Nephron (organoid): ENCODE results near the gene HEATR5B.
"Not testable (repeated sequence)": the region's sequence is repeated elsewhere in the genome, so short reads cannot be mapped to it uniquely, and the experiment has no call there.

ENCODE experiments used
- H3K27ac Mint-ChIP-seq, 3 experiments: 2 replicates each; pipeline ENCODE4 v1.8.0; 2020; ENCODE audit warnings: mixed read lengths in 3 of 3, mild to moderate bottlenecking in 2 of 3, moderate library complexity in 1 of 3
- H3K27me3 Mint-ChIP-seq: 2 replicates; pipeline ENCODE4 v1.8.0; 2021; ENCODE audit warnings: low read depth, mild to moderate bottlenecking, moderate library complexity, mixed read lengths
- H3K36me3 Mint-ChIP-seq: 2 replicates; pipeline ENCODE4 v1.8.0; 2020; ENCODE audit warnings: low read depth, mixed read lengths
- H3K4me1 Mint-ChIP-seq: 2 replicates; pipeline ENCODE4 v1.8.0; 2020; ENCODE audit warnings: mixed read lengths
- H3K4me3 Mint-ChIP-seq, 3 experiments: 2 replicates each; pipeline ENCODE4 v1.8.0; 2020; ENCODE audit warnings: mild to moderate bottlenecking in 3 of 3, mixed read lengths in 3 of 3, moderate library complexity in 2 of 3
- H3K9me3 Mint-ChIP-seq: 2 replicates; pipeline ENCODE4 v1.8.0; 2020; ENCODE audit warnings: mixed read lengths
- CTCF ChIP-seq, 3 experiments: fragments of 200-600 bp; sonication (generic); IDR thresholded peaks; one replicate each; pipeline ENCODE4 v1.5.0; 2021; ENCODE audit warnings: antibody characterized with exemption in 3 of 3; ENCODE audit not compliant: unreplicated experiment in 3 of 3

The HEATR5B gene

DNA sequence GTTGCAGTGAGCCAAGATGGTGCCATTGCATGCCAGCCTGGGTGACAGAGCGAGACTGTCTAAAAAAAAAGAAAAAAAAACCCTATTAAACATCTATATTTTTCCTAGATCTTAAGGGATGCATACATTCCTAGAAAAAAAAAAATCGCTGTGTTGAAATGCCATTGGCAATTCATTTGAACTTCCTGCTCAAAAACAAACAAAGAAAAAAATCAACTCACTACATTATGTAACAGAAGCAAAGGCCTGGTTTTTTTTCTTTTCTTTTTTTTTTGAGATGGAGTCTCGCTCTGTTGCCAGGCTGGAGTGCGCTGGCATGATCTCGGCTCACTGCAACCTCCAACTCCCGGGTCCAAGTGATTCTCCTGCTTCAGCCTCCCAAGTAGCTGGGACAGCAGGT, 96.2 kb downstream of the HEATR5B start:
- H3K27ac Mint-ChIP-seq, result no peak overlapping the region
- no peak overlapping the region for H3K4me3 Mint-ChIP-seq
- no peak for TF ChIP-seq CTCF (IDR thresholded peaks at IDR 0.05; ENCODE audit: unreplicated experiment in 3 of 3)
- peaks cover 22% of the 10 kb centered on the region for H3K36me3 Mint-ChIP-seq
- no peaks in the 10 kb centered on the region for H3K9me3 Mint-ChIP-seq
- no peaks in the 10 kb centered on the region for H3K27me3 Mint-ChIP-seq
- H3K4me1 Mint-ChIP-seq, result no peaks in the 10 kb centered on the region

- Mint-ChIP-seq H3K4me1 (no peaks in the 10 kb centered on the region), H3K27ac (no peak overlapping the region), H3K36me3 (peaks cover 23% of the 10 kb centered on the region), H3K9me3 (no peaks in the 10 kb centered on the region), H3K4me3 (no peak overlapping the region), H3K27me3 (no peaks in the 10 kb centered on the region)
- no peak for TF ChIP-seq CTCF (IDR thresholded peaks at IDR 0.05; ENCODE audit: unreplicated experiment in 3 of 3)
These were observed 101.7 kb downstream of the HEATR5B start for GRCh38 chr2:36982467-36982866.

- no peaks in the 10 kb centered on the region for H3K9me3 Mint-ChIP-seq
- no peak overlapping the region for H3K4me3 Mint-ChIP-seq
- no peak for TF ChIP-seq CTCF (IDR thresholded peaks at IDR 0.05; ENCODE audit: unreplicated experiment in 3 of 3)
- no peaks in the 10 kb centered on the region for H3K27me3 Mint-ChIP-seq
- H3K27ac Mint-ChIP-seq, result no peak overlapping the region
- no peaks in the 10 kb centered on the region for H3K4me1 Mint-ChIP-seq
- H3K36me3 Mint-ChIP-seq, result peaks cover 23% of the 10 kb centered on the region
These were observed 102.3 kb downstream of the HEATR5B start for GRCh38 chr2:36981911-36982310.

- H3K36me3 Mint-ChIP-seq, result peaks cover 17% of the 10 kb centered on the region
- not testable (repeated sequence) for H3K4me1 Mint-ChIP-seq, H3K27ac Mint-ChIP-seq, H3K4me3 Mint-ChIP-seq, H3K27me3 Mint-ChIP-seq, H3K9me3 Mint-ChIP-seq
These were observed 105.2 kb downstream of the HEATR5B start for GRCh38 chr2:36979007-36979406.

DNA sequence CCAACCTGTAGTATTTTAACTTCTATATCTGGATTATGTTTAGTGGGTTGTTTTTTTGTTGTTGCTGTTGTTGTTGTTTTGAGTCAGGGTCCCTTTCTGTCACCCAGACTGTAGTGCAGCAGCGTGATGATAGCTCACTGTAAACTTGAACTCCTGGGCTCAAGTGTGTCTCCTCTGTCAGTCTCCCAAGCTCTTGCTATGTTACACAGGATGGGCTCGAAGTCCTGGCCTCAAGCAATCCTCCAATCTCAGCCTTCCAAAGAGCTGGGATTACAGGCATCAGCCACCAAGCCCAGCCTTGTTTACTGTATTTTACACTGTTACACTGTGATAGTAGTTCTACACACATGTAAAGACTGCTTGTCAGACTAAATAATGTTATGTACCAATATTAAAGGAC, 108.1 kb downstream of the HEATR5B start:
- H3K4me1 Mint-ChIP-seq, result peaks cover 6% of the 10 kb centered on the region
- TF ChIP-seq CTCF (IDR thresholded peaks at IDR 0.05; ENCODE audit: unreplicated experiment in 3 of 3), result no peak
- peaks cover 17% of the 10 kb centered on the region for H3K36me3 Mint-ChIP-seq
- H3K9me3 Mint-ChIP-seq, result no peaks in the 10 kb centered on the region
- peaks cover 6% of the 10 kb centered on the region for H3K27me3 Mint-ChIP-seq
- H3K4me3 Mint-ChIP-seq, result no peak overlapping the region
- no peak overlapping the region for H3K27ac Mint-ChIP-seq

GRCh38 chr2:36975306-36975705, 108.9 kb downstream of the HEATR5B start:
- no peak overlapping the region for H3K4me3 Mint-ChIP-seq
- H3K27ac Mint-ChIP-seq, result no peak overlapping the region
- no peaks in the 10 kb centered on the region for H3K9me3 Mint-ChIP-seq
- H3K4me1 Mint-ChIP-seq, result peaks cover 6% of the 10 kb centered on the region
- peaks cover 6% of the 10 kb centered on the region for H3K27me3 Mint-ChIP-seq
- TF ChIP-seq CTCF (IDR thresholded peaks at IDR 0.05; ENCODE audit: unreplicated experiment in 3 of 3), result no peak
- peaks cover 16% of the 10 kb centered on the region for H3K36me3 Mint-ChIP-seq
